Left ventricle myocardium inferior (tissue), 1 donor: Measurements from ENCODE around the gene KCNC4. TPM values are rescaled to one million over a fixed set of nuclear protein-coding genes. Genes with fewer than 3 reads are reported as not detected.
A peak's percentile ranks its signal among the peaks of the same experiment; 100 is the strongest.

Experiments
- DNase-seq: peaks from one replicate; pipeline ENCODE4 v3.0.0-alpha.2; 2020
- H3K27ac ChIP-seq: fragments of 200-600 bp; replicated peaks from 2 replicates; pipeline ENCODE4 v1.8.0; 2021
- H3K27me3 ChIP-seq: fragments of 200-600 bp; 2 replicates; pipeline ENCODE4 v1.8.0; 2021; ENCODE audit warnings: low read depth
- H3K36me3 ChIP-seq: fragments of 200-600 bp; 2 replicates; pipeline ENCODE4 v1.8.0; 2021
- H3K4me1 ChIP-seq: fragments of 200-600 bp; 2 replicates; pipeline ENCODE4 v1.8.0; 2021
- H3K4me3 ChIP-seq: fragments of 200-600 bp; 2 replicates; pipeline ENCODE4 v1.8.0; 2021; ENCODE audit warnings: mild to moderate bottlenecking, moderate library complexity
- H3K9me3 ChIP-seq: fragments of 200-600 bp; replicated peaks from 2 replicates; pipeline ENCODE4 v1.8.0; 2021
- CTCF ChIP-seq: fragments of 200-600 bp; IDR thresholded peaks from 2 replicates; pipeline ENCODE4 v1.8.0; 2021; ENCODE audit warnings: antibody characterized with exemption, mild to moderate bottlenecking, borderline replicate concordance
- intact Hi-C: fragments of 100-400 bp; cut with micrococcal nuclease; formaldehyde crosslinking; loops from one replicate; pipeline ENCODE4 v1.11.0; 2022
- total RNA-seq: library from RNA; stranded (reverse); fragmentation: NEBNext Ultra II Directional; extraction: Animal tissue kit (Norgen Biotek cat#: 25700); gene quantifications from one replicate; pipeline ENCODE4 v1.2.1, GENCODE V29; 2021
- donor health status: DM: no; HTN: yes; CAD: no; lungs with severe emphysema.

Gene KCNC4
- total RNA-seq, 1 donor from 2014 or later = 6.1 TPM

- intact Hi-C loops = loop anchor here (2.0 kb wide), 1 partner anchor 110 kb away; no protein-coding TSS in a partner anchor
- DNase-seq = no peak
- H3K4me3 ChIP-seq = no peak overlapping the region
- no peak overlapping the region for H3K27ac ChIP-seq
- no peaks in the 10 kb centered on the region for H3K27me3 ChIP-seq
- no peaks in the 10 kb centered on the region for H3K9me3 ChIP-seq
- H3K4me1 ChIP-seq = no peaks in the 10 kb centered on the region
- H3K36me3 ChIP-seq = no peaks in the 10 kb centered on the region
- peak; percentile 91 for TF ChIP-seq CTCF
These were observed 7.0 kb upstream of the KCNC4 start for GRCh38 chr1:110203021-110203661.

GRCh38 chr1:110205156-110205555 is 5.0 kb upstream of the KCNC4 start:
- TF ChIP-seq CTCF = no peak
- intact Hi-C loops = loop anchor here (5.0 kb wide), 1 partner anchor 257 kb away; no protein-coding TSS in a partner anchor

GRCh38 chr1:110205591-110206155 is 4.4 kb upstream of the KCNC4 start:
- Histone ChIP-seq H3K9me3 (no peaks in the 10 kb centered on the region), H3K27me3 (peaks cover under 1% of the 10 kb centered on the region), H3K4me1 (peaks cover 12% of the 10 kb centered on the region), H3K36me3 (no peaks in the 10 kb centered on the region), H3K27ac (no peak overlapping the region), H3K4me3 (no peak overlapping the region)
- no peak for DNase-seq
- TF ChIP-seq CTCF = no peak
- intact Hi-C loops = loop anchor here (5.0 kb wide), 1 partner anchor 257 kb away; no protein-coding TSS in a partner anchor

More at GRCh38 chr1:110205156-110205555, 5.0 kb upstream of the KCNC4 start:
- no peak for DNase-seq
- no peak overlapping the region for H3K4me3 ChIP-seq
- no peaks in the 10 kb centered on the region for H3K27me3 ChIP-seq
- H3K9me3 ChIP-seq = no peaks in the 10 kb centered on the region
- peaks cover 8% of the 10 kb centered on the region for H3K4me1 ChIP-seq
- no peaks in the 10 kb centered on the region for H3K36me3 ChIP-seq
- H3K27ac ChIP-seq = no peak overlapping the region

GRCh38 chr1:110206261-110206920 is 3.7 kb upstream of the KCNC4 start:
- H3K4me1 ChIP-seq = peaks cover 19% of the 10 kb centered on the region
- intact Hi-C loops = loop anchor here (5.0 kb wide), 1 partner anchor 256 kb away; no protein-coding TSS in a partner anchor
- TF ChIP-seq CTCF = no peak
- H3K27ac ChIP-seq = no peak overlapping the region
- no peaks in the 10 kb centered on the region for H3K36me3 ChIP-seq
- no peak for DNase-seq
- H3K27me3 ChIP-seq = peaks cover 8% of the 10 kb centered on the region
- H3K9me3 ChIP-seq = no peaks in the 10 kb centered on the region
- no peak overlapping the region for H3K4me3 ChIP-seq

- TF ChIP-seq CTCF = peak; percentile 93
- Histone ChIP-seq H3K27me3 (peaks cover 14% of the 10 kb centered on the region), H3K36me3 (no peaks in the 10 kb centered on the region), H3K4me1 (peaks cover 34% of the 10 kb centered on the region), H3K27ac (no peak overlapping the region), H3K4me3 (no peak overlapping the region), H3K9me3 (no peaks in the 10 kb centered on the region)
- peak; percentile 65 for DNase-seq
- intact Hi-C loops = loop anchor here (2.0 to 5.0 kb wide), 2 partner anchors 103 to 254 kb away; no protein-coding TSS in a partner anchor
These were observed 2.3 kb upstream of the KCNC4 start for GRCh38 chr1:110207831-110208230.
